ENCODE data around the gene MAP3K5.

The MAP3K5 gene

DNA sequence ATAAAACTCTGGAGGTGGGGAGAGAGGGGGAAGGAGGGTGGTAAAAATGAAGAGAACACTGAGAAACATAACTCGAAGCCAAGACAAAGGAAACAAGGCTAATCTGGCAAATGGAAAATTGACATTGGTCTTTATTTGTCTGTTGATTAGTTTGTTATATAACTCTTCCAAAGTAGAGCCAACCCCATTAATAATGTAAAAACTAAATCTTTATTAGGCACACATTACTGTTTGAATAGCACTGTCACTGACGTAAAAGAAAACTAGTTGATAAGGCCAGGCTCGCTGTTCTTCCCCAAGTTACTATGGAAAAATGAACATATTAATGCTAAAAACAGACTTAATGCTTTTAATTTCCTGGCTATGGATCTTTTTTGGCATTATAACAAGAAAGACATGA, 110.0 kb downstream of the MAP3K5 start:
- TF ChIP-seq SIN3A (IDR thresholded peaks at IDR 0.05; ENCODE audit: borderline replicate concordance, insufficient read depth, low read length) (no peak), TAF1 (IDR thresholded peaks at IDR 0.05; ENCODE audit: borderline replicate concordance, insufficient read depth, low read length) (no peak), POLR2AphosphoS5 (IDR thresholded peaks at IDR 0.05; ENCODE audit: low read depth, low read length) (no peak), FOXP2 (optimal IDR thresholded peaks at IDR 0.05; ENCODE audit: borderline replicate concordance, extremely low read depth, extremely low read length, insufficient read depth) (no peak)
- TF ChIP-seq, protein P1, sequence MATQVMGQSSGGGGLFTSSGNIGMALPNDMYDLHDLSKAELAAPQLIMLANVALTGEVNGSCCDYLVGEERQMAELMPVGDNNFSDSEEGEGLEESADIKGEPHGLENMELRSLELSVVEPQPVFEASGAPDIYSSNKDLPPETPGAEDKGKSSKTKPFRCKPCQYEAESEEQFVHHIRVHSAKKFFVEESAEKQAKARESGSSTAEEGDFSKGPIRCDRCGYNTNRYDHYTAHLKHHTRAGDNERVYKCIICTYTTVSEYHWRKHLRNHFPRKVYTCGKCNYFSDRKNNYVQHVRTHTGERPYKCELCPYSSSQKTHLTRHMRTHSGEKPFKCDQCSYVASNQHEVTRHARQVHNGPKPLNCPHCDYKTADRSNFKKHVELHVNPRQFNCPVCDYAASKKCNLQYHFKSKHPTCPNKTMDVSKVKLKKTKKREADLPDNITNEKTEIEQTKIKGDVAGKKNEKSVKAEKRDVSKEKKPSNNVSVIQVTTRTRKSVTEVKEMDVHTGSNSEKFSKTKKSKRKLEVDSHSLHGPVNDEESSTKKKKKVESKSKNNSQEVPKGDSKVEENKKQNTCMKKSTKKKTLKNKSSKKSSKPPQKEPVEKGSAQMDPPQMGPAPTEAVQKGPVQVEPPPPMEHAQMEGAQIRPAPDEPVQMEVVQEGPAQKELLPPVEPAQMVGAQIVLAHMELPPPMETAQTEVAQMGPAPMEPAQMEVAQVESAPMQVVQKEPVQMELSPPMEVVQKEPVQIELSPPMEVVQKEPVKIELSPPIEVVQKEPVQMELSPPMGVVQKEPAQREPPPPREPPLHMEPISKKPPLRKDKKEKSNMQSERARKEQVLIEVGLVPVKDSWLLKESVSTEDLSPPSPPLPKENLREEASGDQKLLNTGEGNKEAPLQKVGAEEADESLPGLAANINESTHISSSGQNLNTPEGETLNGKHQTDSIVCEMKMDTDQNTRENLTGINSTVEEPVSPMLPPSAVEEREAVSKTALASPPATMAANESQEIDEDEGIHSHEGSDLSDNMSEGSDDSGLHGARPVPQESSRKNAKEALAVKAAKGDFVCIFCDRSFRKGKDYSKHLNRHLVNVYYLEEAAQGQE (IDR thresholded peaks at IDR 0.05; ENCODE audit: insufficient read depth in 1 of 2, low read depth in 2 of 2, low read length in 2 of 2): no peak

DNA sequence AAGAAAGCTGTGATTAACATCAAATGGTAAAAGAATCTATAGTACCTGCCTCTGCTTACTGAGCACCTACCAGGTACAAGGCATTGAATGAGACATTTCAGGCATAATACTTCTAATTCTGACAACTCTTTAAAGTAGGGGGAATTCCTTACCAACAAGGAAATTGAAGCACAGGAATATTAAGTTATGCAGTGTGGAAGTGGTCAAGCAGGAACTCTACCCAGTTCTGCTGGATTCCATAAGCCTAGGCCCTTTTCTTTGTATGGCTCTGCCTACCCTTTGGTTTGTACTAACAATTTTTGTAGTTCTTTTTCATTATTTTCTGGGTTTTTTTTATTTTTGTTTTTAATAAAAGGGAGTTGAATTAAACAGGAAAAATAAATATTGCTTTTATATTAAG, 114.5 kb downstream of the MAP3K5 start:
- TF ChIP-seq POLR2AphosphoS5 (IDR thresholded peaks at IDR 0.05; ENCODE audit: low read depth, low read length) (no peak), TAF1 (IDR thresholded peaks at IDR 0.05; ENCODE audit: borderline replicate concordance, insufficient read depth, low read length) (no peak)
- TF ChIP-seq, protein P1 (IDR thresholded peaks at IDR 0.05; ENCODE audit: insufficient read depth in 1 of 2, low read depth in 2 of 2, low read length in 2 of 2): no peak

DNA sequence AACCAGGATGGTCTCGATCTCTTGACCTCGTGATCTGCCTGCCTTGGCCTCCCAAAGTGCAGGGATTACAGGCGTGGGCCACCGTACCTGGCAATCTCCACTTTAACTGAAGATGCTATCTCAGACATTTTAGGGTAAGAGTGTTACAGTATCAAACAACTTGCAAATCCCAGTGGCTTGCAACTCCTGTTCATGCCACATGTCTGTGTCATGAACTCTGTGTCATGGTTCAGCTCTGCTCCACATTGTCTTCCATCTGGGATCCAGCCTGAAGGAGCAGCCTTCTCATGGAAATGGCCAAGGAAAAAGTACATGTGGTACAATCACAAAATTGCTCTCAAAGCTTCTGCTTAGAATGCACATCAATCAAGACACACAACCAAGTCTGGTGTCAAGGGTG, 114.9 kb downstream of the MAP3K5 start:
- no peak for TF ChIP-seq POLR2AphosphoS5 (IDR thresholded peaks at IDR 0.05; ENCODE audit: low read depth, low read length)
- TF ChIP-seq SIN3A (IDR thresholded peaks at IDR 0.05; ENCODE audit: borderline replicate concordance, insufficient read depth, low read length): no peak
- TF ChIP-seq, protein P1 (IDR thresholded peaks at IDR 0.05; ENCODE audit: insufficient read depth in 1 of 2, low read depth in 2 of 2, low read length in 2 of 2): no peak
- no peak for TF ChIP-seq TAF1 (IDR thresholded peaks at IDR 0.05; ENCODE audit: borderline replicate concordance, insufficient read depth, low read length)
- TF ChIP-seq FOXP2 (optimal IDR thresholded peaks at IDR 0.05; ENCODE audit: borderline replicate concordance, extremely low read depth, extremely low read length, insufficient read depth): no peak

DNA sequence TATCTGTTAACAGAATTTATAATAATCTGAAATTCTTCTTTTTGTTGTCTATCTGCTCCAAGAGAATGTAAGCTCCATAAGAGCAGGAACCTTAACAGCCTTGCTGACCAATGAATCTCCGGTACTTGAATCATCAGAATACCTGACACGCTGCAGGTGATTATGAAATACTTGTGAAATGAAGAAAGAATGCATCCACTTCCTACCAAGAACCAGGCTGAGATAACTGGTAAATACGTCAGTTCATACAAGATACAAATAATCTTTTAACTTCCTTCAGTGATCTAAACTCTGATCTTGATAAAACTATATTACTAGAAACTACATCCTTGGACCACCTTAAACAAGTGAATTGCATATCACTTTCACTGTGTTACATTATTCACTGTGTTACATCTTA, 116.2 kb downstream of the MAP3K5 start:
- TF ChIP-seq FOXP2 (optimal IDR thresholded peaks at IDR 0.05; ENCODE audit: borderline replicate concordance, extremely low read depth, extremely low read length, insufficient read depth) (no peak), SIN3A (IDR thresholded peaks at IDR 0.05; ENCODE audit: borderline replicate concordance, insufficient read depth, low read length) (no peak), TAF1 (IDR thresholded peaks at IDR 0.05; ENCODE audit: borderline replicate concordance, insufficient read depth, low read length) (no peak), POLR2AphosphoS5 (IDR thresholded peaks at IDR 0.05; ENCODE audit: low read depth, low read length) (no peak)
- TF ChIP-seq, protein P1 (IDR thresholded peaks at IDR 0.05; ENCODE audit: insufficient read depth in 1 of 2, low read depth in 2 of 2, low read length in 2 of 2): no peak

DNA sequence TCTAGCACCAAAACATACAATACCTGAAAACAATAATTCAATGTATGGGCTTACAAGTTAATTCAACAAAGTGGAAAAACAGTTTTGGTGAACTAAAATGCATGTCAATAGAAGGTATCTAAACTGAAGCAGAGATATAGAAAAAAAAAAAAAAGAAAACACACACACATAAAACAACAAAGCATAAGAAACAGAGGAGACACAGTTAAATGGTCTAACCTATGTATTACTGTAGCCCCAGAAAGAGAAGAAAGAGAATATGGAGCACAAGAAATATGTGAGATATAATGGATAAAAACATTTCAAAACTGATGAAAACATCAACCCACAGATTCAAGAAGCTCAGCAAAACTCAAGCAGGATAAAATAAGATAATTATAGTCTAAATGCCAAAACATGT, 118.7 kb downstream of the MAP3K5 start:
- no peak for TF ChIP-seq POLR2AphosphoS5 (IDR thresholded peaks at IDR 0.05; ENCODE audit: low read depth, low read length)
- no peak for TF ChIP-seq TAF1 (IDR thresholded peaks at IDR 0.05; ENCODE audit: borderline replicate concordance, insufficient read depth, low read length)
- no peak for TF ChIP-seq SIN3A (IDR thresholded peaks at IDR 0.05; ENCODE audit: borderline replicate concordance, insufficient read depth, low read length)
- no peak for TF ChIP-seq FOXP2 (optimal IDR thresholded peaks at IDR 0.05; ENCODE audit: borderline replicate concordance, extremely low read depth, extremely low read length, insufficient read depth)
- TF ChIP-seq, protein P1 (IDR thresholded peaks at IDR 0.05; ENCODE audit: insufficient read depth in 1 of 2, low read depth in 2 of 2, low read length in 2 of 2): no peak
